ENCODE measurements around the gene NAV1. TPM values are rescaled to one million over a fixed set of nuclear protein-coding genes. Genes with fewer than 3 reads are reported as not detected.

Gene NAV1
- total and polyA plus RNA-seq, 9 of the 15 experiments (the other 6 are each of a cell fraction or from before 2014, with no cell fraction given), result 0.91 to 16.8 (median 3.2) TPM

DNA sequence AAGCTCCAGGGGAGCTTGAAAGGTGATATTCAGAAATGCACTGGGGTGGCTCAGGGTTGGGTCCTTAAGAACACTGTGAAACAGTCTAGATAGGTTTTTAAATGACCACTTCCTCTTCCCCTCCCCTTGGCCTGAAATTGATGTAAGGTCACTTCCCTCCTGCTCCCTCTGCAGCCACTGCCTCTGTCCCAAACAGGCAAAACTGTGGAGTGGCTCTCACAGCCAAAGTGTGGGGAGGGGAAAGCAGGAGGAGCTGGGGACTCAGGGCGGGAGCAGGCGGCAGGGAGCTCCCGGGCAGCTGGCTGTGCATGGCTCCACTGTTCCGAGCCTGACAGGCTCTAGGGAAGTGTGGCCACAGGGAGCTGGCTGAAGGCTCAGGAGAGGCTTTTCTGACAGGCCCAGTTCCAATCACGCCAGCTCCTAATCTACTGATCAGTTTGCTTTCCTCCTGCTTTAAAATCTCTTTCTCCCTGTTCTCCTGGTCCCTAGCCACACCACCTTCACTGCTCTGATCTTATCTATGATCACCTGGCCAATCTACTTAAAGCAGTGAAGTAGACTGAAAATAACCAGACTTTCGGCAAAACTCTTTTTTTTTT, 26.9 kb upstream of the NAV1 start:
- Histone ChIP-seq H3K4me2 (ENCODE audit: insufficient read depth, low read length) (no peak overlapping the region), H3K27ac (ENCODE audit: extremely low read depth, low read depth, low read length) (no peak overlapping the region), H4K20me1 (replicated peaks; ENCODE audit: control insufficient read depth, insufficient read depth, low read length) (no peaks in the 10 kb centered on the region), H2AFZ (ENCODE audit: low read depth, low read length) (peak overlapping the region; percentile 75), H3K4me1 (replicated peaks in 1 of 2; ENCODE audit: control insufficient read depth in 2 of 2, insufficient read depth in 2 of 2, low read length in 2 of 2) (peaks cover 22 to 46% of the 10 kb centered on the region in 2 experiments), H3K9me3 (replicated peaks; ENCODE audit: control insufficient read depth, insufficient read depth, low read depth, low read length) (no peaks in the 10 kb centered on the region), H3K27me3 (ENCODE audit: control insufficient read depth in 2 of 2, insufficient read depth in 2 of 2, low read length in 2 of 2) (no peaks in the 10 kb centered on the region), H3K9ac (ENCODE audit: insufficient read depth in 1 of 2, low read depth in 2 of 2, low read length in 2 of 2) (peak overlapping the region in 1 of 2 experiments; percentile 77; a peak in 2 of 4 replicates), H3K9me1 (ENCODE audit: control insufficient read depth, insufficient read depth, low read length) (no peaks in the 10 kb centered on the region), H3K4me3 (no peak overlapping the region), H3K79me2 (ENCODE audit: control insufficient read depth, insufficient read depth, low read length) (no peaks in the 10 kb centered on the region), H3K36me3 (ENCODE audit: control insufficient read depth, insufficient read depth, low read length) (no peaks in the 10 kb centered on the region)
- DNase-seq (ENCODE audit: extremely low read depth in 1 of 4, low spot score in 3 of 4) (peak in 1 of 4 experiments; percentile 37), ATAC-seq (peak; percentile 16), FAIRE-seq (no peak)
- intact Hi-C loops (cut with micrococcal nuclease), result no loop called here
- ChIA-PET POLR2A (interaction anchor here (0.8 to 2.2 kb wide), 6 partner anchors 11 to 232 kb away, joined by 3 to 14 read pairs (median 3); no protein-coding TSS in a partner anchor), CTCF (ENCODE audit: low intra/inter-chr PET ratio) (interaction anchor here (0.6 to 6.7 kb wide), 8 partner anchors 29 to 257 kb away, joined by 3 to 166 read pairs (median 6); no protein-coding TSS in a partner anchor)
- BruUV-seq (replicated peaks), result no TSS peak
- in situ Hi-C loops (cut with MboI), result loop anchor here (5.0 kb wide), 1 partner anchor 65 kb away; no protein-coding TSS in a partner anchor
- WGBS (ENCODE audit: insufficient coverage, low coverage, missing lambda C conversion rate), result 30% methylated on average over 5 of the region's 6 CpGs
- no peak for TF ChIP-seq ARID1B (IDR thresholded peaks at IDR 0.05)
- TF ChIP-seq RBM34 (IDR thresholded peaks at IDR 0.05; ENCODE audit: borderline replicate concordance, insufficient read depth, low read length), result no peak
- no peak for TF ChIP-seq ELF2 (CRISPR knock-in tag; IDR thresholded peaks at IDR 0.05)
- TF ChIP-seq, protein P1, sequence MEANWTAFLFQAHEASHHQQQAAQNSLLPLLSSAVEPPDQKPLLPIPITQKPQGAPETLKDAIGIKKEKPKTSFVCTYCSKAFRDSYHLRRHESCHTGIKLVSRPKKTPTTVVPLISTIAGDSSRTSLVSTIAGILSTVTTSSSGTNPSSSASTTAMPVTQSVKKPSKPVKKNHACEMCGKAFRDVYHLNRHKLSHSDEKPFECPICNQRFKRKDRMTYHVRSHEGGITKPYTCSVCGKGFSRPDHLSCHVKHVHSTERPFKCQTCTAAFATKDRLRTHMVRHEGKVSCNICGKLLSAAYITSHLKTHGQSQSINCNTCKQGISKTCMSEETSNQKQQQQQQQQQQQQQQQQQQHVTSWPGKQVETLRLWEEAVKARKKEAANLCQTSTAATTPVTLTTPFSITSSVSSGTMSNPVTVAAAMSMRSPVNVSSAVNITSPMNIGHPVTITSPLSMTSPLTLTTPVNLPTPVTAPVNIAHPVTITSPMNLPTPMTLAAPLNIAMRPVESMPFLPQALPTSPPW (CRISPR knock-in tag; IDR thresholded peaks at IDR 0.05), result no peak
- no peak for TF ChIP-seq MBD2 (IDR thresholded peaks at IDR 0.05; ENCODE audit: borderline replicate concordance, low read depth)
- TF ChIP-seq ZNF766 (CRISPR knock-in tag; conservative IDR thresholded peaks at IDR 0.05), result no peak
- TF ChIP-seq ZBTB26 (CRISPR knock-in tag; IDR thresholded peaks at IDR 0.05), result no peak
- TF ChIP-seq, protein P2, sequence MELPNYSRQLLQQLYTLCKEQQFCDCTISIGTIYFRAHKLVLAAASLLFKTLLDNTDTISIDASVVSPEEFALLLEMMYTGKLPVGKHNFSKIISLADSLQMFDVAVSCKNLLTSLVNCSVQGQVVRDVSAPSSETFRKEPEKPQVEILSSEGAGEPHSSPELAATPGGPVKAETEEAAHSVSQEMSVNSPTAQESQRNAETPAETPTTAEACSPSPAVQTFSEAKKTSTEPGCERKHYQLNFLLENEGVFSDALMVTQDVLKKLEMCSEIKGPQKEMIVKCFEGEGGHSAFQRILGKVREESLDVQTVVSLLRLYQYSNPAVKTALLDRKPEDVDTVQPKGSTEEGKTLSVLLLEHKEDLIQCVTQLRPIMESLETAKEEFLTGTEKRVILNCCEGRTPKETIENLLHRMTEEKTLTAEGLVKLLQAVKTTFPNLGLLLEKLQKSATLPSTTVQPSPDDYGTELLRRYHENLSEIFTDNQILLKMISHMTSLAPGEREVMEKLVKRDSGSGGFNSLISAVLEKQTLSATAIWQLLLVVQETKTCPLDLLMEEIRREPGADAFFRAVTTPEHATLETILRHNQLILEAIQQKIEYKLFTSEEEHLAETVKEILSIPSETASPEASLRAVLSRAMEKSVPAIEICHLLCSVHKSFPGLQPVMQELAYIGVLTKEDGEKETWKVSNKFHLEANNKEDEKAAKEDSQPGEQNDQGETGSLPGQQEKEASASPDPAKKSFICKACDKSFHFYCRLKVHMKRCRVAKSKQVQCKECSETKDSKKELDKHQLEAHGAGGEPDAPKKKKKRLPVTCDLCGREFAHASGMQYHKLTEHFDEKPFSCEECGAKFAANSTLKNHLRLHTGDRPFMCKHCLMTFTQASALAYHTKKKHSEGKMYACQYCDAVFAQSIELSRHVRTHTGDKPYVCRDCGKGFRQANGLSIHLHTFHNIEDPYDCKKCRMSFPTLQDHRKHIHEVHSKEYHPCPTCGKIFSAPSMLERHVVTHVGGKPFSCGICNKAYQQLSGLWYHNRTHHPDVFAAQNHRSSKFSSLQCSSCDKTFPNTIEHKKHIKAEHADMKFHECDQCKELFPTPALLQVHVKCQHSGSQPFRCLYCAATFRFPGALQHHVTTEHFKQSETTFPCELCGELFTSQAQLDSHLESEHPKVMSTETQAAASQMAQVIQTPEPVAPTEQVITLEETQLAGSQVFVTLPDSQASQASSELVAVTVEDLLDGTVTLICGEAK (IDR thresholded peaks at IDR 0.05), result 0 out of 2 replicates have a peak, but pooled peaks have one; percentile 8
- TF ChIP-seq, protein P2 (CRISPR knock-in tag; IDR thresholded peaks at IDR 0.05), result no peak

All from K562 (cell line).